Measurements from ENCODE around the gene ESF1.
"Not testable (repeated sequence)": the region's sequence is repeated elsewhere in the genome, so short reads cannot be mapped to it uniquely, and the experiment has no call there.

Gene ESF1

DNA sequence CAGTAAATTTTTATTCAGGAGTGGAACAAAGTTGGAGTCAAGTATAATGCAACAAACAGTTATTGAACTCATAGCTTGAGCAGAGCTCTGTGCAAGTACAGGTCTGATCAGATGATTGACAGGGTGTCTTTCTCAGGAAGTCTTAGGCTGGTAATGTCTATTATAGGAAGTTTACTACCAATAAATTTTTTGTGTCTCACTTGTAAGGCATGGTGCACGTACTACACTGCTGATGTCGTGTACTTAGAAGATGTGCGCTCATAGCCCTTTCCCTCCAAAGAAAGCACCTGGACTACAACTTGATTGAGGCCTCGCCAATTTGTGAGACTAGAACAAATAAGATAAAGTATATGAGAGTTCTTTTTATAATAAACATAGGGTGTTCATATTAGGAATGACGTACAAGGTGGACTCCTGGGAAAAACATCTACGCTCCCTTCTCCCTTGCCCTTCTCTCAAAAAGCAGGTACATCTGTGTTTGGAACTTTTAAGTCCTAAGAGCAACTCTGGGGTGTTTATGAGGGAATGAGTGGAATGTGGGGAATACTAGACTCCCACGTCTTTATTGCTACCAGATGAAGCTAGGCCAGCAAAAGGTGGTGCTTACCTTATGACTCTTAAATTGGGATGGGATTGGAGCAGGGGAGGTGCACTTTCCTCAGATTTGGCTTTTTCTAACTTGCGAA lies 1.6 kb upstream of the ESF1 start:
- DNase-seq: no peak

GRCh38 chr20:13784271-13784892 lies 337 bp downstream of the ESF1 start:
- no peak for DNase-seq

DNA sequence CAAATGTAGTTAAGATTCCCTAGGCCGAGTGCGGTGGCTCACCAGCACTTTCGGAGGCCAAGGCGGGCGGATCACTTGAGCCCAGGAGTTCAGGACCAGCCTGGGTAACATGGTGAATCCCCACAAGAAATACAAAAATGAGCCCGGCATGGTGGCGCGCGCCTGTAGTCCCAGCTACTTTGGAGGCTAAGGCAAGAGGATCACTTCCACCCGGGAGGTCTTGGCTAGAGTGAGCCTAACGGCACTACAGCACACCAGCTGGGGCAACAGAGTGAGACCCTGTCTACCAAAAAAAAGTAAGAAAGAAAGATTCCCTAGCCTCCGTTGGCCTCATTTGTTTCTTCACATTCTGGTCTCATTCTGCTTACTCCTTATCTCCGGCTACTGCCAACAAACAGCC lies 1.2 kb downstream of the ESF1 start:
- DNase-seq: no peak

DNA sequence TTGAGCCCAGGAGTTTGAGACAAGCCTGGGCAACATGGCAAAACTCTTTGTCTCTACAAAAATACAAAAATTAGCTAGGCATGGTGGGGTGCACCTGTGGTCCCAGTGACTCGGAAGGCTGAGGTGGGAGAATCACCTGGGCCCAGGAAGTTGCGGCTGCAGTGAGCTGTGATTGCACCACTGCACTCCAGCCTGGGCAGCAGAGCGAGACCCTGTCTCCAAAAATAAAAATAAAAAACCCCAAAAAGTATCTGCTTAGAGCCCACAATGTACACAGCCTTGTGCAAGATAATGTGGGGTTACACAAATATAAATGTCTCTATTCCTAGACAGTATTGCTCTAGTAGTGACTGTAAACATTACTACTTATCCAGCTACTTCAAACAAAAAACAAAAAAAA lies 5.9 kb downstream of the ESF1 start:
- no peak for DNase-seq

DNA sequence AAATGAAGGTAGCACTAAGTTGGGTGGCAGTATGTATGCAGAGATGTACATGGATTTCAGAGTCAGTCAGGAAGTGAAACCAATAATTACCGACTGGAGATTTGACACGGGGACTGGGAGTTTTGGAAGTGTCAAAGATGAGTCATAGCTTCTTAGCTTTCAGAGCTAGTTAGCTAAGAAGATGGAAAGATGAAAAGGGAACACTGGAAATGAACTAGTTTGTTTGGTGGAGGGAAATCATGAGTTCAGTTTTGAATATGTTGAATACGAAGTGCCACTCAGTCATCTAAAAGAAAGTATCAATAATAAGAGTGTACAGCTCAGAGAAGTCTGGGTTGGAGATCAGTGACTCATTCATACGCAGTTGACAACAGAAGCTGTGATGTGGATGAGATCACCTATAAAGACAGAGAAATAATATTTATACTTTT lies 7.5 kb downstream of the ESF1 start:
- no peak for DNase-seq

- DNase-seq: no peak
Observed at GRCh38 chr20:13775867-13776266, 8.9 kb downstream of the ESF1 start.

- no peak for DNase-seq
Observed at GRCh38 chr20:13772529-13772928, 12.2 kb downstream of the ESF1 start.

DNA sequence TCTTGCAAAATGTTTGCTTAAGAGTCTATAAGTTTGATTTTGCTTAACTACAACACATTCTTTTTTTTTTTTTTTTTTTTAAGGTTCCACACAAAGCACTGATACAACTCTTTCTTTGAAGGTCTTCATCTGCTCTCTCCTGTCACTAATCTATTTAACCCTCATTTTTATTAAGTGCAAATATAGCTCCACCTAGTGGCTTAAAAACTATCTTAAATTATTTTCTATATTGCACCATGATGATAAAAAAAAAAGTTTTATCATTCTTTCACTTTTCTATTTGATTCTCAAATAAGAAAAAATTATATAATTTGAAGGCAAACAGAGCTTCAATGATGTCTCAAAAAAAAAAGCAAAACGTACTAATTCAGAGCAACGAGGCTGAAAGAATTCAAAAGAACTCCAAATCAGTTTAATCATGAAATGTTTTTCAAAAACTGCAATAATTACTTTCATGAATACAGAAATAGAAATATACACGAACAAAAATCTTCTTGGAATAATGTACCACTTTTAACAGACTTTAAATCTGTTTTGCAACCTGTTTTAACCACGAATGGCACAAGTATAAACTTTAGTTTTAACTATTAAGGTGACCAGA lies 12.8 kb downstream of the ESF1 start:
- peak in 1 of 2 experiments; percentile 55 for DNase-seq

GRCh38 chr20:13770141-13770540 lies 14.6 kb downstream of the ESF1 start:
- DNase-seq: no peak

GRCh38 chr20:13765868-13766416 lies 18.8 kb downstream of the ESF1 start:
- no peak for DNase-seq

GRCh38 chr20:13765299-13765698 lies 19.4 kb downstream of the ESF1 start:
- no peak for DNase-seq

DNA sequence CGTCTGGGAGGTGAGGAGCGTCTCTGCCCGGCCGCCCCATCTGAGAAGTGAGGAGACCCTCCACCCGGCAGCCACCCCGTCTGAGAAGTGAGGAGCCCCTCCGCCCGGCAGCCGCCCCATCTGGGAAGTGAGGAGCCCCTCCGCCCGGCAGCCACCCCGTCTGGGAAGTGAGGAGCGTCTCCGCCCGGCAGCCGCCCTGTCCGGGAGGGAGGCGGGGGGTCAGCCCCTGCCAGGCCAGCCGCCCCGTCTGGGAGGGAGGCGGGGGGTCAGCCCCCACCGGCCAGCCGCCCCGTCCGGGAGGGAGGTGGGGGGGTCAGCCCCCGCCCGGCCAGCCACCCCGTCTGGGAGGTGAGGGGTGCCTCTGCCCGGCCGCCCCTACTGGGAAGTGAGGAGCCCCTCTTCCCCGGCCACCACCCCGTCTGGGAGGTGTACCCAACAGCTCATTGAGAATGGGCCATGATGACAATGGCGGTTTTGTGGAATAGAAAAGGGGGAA lies 24.2 kb downstream of the ESF1 start:
- not testable (repeated sequence) for DNase-seq

DNA sequence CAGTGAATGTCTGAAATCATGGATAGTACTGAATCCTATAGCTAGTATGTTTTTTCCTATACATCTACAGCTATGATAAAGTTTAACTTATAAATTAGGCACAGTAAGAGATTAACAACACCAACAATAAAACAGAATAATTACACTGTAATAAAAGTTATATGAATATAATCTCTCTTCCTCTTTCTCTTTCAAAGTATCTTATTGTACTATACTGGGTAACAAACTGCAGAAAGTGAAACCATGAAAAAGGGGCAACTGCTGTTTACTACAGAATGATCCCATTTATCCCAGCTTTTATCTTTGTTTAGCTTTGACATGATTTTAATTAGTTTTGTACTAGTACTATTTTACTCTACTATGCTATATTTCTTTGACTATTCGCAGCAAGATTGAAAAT lies 25.8 kb downstream of the ESF1 start:
- no peak for DNase-seq

- no peak for DNase-seq
Observed at GRCh38 chr20:13756551-13756950, 28.2 kb downstream of the ESF1 start.

DNA sequence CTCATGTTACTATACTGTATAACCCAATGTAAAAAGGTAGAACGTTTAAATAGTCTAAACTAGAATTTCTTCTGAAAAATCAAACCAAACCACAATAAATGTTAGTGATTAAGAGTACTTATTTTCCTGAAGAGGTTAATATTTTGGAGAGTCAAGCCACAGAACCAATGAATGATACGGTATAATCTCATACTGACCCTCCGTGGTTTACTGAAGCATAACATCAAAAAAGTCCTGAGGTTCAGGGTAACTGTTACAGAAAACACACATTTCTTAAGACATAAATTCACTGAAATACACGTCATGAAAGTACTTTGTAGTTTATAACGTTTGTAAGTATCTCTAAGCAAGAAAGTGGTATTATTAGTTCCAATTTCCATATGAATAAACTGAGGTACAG lies 28.9 kb downstream of the ESF1 start:
- no peak for DNase-seq

DNA sequence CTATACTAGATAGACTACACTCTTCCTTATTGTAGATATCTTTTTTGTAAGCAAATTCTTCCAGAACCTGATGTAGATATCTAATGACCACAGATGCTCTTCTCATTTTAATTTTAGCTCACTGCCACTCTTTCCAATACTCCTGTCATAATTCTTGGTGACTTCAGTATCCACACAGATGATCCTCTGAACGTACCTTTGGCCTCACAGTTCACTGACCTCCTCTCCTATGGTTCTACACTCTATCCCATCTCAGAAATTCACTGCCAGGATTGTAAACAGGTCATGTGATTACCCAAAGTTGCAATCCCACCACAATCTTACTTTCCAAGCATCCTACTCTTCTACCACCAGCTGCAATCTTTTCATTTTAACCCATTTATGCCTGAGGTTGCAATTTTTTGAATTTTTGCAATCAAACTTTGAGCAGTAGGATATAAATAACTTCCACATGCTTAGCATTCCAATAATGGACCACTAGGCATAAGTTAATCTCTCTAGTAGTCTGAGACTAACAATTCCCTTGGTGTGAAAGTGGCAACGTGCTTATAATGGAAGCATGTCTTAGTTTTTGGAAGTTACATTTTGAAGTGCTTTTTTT lies 31.2 kb downstream of the ESF1 start:
- no peak for DNase-seq

DNA sequence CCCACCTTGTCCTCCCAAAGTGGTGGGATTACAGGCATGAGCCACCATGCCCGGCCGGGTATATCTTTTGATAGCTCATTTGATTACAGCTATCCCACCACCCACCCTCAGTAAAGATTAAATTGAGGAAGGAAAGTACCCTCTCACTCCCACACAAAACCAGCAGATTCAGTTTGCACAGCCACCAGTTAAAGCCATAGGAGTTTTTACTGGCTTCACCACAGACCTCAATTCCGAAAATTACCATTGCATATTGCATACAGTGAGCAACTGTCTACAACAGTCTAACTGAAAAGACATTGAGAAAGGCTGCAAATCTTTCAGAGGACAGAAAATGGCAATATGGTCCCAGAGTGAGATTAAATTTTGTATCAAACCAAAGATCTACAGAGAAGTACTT lies 34.9 kb downstream of the ESF1 start:
- DNase-seq: no peak

GRCh38 chr20:13745784-13746183 lies 38.9 kb downstream of the ESF1 start:
- no peak for DNase-seq

- no peak for DNase-seq
Observed at GRCh38 chr20:13744352-13744751, 40.4 kb downstream of the ESF1 start.

DNA sequence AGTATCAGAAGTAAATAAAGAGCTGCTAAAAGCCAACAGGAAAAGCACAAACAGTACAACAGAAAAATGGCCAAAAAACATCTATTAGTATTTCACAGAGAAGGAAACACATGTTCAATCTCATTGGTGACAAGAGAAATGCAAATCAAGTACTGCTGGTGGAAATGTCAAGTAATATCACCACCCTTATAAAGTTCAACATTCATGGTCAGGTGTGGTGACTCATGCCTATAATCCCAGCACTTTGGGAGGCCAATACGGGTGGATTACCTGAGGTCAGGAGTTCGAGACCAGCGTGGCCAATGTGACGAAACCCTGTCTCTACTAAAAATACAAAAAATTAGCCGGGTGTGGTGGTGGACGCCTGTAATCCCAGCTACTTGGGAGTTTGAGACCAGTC lies 42.8 kb downstream of the ESF1 start:
- DNase-seq: no peak

- no peak for DNase-seq
Observed at GRCh38 chr20:13739731-13740649, 44.7 kb downstream of the ESF1 start.

DNA sequence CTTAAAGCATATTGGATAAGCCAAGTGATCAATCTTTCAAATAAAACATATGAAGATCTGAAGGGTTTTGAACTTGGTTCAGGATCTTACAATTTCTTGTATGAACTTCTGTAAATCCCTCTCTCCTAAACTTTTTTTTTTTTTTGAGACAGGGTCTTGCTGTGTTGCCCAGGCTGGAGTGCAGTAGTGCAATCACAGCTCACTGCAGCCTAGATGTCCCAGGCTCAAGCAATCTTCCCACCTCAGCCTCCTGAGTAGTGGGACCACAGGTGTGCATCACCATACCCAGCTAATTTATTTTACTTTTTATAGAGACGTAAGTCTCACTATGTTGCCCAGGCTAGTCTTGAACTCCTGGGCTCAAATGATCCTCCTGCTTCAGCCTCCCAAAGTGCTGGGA lies 46.5 kb downstream of the ESF1 start:
- not testable (repeated sequence) for DNase-seq
